ENCODE results near the gene ACVRL1.

Gene ACVRL1

DNA sequence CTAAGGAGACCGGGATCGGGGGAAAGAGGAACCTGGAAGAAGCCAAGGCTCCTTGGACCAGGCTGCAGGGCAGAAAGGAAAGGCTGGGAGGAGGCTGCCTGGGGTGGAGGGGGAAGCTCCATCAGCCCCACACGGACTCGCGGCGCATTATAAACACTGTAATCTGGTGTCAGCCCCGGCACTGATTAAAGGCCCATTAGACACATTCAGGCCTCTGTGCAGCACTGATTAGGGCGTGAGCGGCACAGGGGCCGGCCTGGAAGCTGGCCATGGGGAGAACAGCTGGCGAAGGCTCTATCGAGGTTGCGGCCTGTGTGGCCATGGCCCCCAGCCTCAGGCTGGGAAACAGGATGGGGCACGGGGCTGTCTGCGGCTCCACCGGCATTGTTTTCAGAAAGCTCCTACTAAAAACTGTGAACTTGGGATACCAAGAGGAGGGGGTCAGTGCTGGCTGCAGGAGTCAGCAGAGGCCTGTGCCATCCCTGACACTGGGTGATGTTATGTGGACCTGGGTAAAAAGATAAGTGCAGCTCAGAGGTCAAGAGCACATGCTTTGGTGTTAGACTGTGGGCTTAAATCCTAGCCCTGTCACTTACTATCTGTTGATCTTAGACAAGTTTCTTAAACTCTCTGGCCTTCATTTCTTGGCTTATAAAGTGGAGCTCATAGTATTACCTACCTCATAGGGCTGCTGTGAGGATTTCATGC, 10.6 kb downstream of the ACVRL1 start:
- DNase-seq: no peak

DNA sequence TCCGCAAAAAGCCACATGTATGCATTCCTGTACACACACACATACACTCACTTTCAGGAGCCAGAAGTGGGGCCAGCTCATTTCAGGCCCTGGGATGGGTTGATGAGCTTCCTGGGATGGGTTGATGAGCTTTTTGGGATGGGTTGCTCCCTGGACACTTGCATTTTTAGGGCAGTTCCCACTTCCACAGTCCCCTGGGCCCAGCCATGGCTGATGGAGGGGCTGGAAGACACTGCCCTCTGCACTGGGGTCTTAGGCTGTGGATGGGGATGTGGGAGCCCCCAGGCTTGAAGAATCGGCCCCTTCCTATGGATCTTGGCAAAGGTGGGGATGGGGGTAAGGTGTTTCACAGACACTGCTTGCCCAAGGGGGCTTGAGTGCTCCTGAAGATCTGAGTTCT, 12.7 kb downstream of the ACVRL1 start:
- no peak for DNase-seq

DNA sequence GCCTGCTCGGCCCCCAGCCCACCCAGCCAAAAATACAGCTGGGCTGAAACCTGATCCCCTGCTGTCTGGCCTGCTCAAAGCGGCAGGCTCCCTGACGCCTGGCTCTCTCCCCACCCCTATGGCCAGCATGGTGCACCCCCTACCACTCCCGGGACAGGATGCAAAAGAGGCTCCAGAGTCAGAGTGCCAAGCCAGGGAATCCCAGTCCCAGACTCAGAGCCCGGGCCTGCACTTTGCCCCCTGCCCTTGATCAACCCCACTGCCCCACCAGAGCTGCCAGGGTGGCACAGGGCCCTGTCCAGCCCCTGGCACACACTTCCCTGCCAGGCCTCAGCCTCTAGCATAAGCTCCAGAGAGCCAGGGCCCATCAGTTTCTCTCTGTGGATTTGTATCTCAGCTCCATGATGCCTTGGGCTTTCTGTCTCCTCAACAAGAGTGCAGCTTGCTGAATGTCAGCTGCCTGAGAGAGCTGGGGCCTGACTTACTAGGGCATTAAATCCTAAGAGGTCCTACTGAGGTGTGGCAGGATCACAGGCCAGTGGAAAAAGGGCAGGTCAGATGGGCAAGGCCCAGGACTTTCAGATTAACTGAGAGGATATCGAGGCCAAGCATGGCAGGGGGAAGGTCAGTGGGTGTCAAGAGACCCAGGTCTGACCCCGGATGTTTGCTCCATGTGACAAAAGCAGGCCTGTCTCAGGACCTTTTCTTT, 13.9 kb downstream of the ACVRL1 start:
- DNase-seq: no peak

DNA sequence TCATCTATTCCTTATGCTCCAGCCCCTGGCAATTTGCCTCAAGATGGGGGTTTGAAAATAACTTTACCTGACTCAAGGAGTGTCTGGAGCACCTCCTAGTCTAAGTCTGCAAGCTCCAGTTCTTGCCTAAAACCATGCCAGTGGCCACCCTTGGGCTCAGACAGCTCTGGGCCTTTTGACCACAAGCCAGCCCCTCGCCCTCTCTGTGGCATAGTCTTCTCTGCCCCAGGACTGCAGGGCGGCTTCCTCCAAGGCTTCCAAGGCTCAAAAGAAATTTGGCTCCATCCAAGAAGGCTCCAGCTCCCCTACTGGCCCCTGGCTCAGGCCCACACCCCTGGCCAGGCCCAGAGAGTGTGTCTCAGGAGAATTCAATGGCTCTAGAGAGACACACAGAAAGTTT, 14.8 kb downstream of the ACVRL1 start:
- DNase-seq: no peak

DNA sequence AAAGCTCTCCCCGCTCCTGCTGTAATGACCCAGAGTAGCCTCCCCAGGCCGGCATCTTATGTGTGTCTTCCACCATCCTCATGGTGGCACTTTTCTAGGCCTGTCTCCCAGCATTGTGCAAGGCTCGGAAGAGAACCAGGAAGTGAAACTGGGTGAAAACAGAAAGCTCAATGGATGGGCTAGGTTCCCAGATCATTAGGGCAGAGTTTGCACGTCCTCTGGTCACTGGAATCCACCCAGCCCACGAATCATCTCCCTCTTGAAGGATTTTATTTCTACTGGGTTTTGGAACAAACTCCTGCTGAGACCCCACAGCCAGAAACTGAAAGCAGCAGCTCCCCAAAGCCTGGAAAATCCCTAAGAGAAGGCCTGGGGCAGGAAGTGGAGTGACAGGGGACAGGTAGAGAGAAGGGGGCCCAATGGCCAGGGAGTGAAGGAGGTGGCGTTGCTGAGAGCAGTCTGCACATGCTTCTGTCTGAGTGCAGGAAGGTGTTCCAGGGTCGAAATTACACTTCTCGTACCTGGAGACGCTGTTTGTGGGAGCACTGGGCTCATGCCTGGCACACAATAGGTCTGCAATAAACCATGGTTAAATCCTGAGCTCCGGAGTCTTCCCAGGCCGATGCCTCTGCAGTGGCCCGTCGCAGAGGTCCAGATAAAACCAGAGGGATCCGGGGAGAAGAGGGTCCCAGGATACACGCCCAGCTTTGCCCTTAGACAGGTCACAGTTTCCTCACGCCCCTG, 15.6 kb downstream of the ACVRL1 start:
- DNase-seq: no peak

DNA sequence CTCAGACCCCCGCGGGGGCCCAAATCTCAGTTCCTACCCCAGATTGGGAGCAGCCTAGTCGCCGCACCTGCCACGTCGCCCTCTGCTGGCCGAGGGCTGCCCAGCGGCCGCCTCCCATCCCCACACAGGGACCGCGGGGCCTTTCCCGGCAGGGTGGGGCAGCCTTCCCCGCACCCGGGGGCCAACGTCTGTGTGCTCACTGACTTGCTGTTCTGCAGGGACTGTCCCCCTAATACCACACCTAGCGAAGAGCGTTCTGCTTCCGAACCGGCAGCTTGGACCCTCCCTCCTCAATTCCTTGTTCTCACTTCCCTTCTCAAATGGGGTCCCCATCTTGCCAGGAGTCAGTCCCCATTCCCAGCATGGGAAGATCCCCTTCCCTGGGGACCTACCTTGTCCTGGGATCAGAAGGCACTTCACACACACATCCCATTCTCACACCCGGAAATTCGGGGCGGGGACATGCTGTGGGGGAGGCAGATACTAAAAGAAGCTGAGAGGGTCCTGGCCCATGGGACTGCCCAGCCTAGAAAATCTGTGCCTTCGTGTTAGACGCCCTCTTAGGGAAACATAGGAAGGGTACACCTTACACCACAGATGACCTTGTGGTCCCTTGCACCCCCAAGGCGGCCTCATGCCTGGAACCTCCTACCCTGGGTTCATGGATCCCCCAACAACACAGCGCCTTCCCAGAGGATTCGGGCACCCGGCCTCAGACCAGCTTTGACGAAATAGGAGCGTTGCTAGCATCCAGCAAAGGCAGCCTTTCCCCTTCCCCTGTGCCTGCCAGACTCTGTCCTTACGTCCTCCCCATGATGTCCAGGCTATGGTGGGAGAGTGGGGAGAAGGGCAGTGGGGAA, 16.4 kb downstream of the ACVRL1 start:
- no peak for DNase-seq

DNA sequence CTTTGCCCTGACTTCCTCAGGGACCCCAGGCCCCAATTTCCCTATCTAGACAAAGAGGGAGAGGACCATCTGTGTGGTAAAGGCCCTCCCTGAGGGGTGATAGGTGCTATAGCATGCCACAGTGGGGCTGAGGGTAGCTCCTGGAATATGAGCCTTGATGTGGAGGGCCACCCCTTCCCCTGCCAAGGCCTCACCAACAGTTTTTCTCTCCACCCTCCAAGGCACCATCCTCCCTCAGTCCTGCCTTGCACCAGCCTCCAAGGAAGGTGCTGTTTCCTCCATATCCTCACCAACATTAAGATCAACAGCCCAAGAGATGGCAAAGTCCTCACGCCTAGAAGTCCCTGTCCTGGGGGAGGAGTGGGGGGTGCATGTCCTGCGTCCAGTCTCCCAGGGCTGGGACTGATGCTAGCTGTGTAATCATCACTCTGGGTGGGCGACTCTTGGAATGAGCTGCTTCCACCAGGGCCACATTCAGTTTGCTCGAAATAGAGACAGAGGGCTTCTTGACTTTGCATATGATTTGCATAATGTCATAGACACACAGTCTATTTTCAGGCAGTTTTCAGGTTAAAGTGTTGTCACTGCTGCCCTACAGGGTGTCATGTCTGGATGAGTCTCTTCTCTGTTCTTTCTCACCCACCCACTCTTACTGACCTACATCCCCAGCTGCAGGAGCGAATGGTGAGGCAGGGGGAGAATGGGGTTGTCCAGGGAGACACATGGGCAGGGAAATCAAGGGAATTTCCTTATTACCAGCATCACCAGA, 17.4 kb downstream of the ACVRL1 start:
- no peak for DNase-seq

DNA sequence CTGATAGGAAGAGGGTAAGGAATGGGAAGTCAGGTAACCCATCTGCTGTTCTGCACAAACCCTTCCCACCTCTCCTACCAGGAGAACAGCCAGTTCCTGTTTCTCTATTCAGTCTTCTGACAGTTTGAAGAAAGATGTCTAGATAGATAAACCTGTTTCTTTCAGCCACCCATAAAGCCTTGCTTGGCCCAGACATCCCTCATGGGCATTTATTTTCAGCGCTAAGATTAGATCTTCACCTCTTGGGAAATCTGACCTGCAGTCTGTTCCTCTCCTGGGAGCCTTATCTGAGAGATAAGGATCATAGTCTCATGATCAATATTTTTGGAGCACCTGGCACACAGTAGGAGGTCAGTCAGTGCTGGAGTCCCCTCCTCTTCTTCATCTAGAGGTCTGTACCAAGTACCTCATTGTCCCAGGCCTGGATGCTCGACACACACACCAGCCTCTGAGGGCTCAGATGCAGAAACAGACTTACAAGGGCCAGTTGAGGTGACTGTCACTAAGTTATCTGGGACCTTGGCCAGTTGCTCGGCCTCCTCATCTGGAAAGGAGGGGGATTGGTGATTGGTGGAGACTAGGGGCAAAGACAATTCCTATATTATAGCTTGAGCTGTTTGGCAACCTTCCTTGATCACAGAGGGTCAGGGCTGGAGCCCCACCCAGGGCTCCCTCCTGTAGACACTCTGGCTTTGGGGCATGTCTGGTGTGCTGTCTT, 18.2 kb downstream of the ACVRL1 start:
- DNase-seq: no peak

DNA sequence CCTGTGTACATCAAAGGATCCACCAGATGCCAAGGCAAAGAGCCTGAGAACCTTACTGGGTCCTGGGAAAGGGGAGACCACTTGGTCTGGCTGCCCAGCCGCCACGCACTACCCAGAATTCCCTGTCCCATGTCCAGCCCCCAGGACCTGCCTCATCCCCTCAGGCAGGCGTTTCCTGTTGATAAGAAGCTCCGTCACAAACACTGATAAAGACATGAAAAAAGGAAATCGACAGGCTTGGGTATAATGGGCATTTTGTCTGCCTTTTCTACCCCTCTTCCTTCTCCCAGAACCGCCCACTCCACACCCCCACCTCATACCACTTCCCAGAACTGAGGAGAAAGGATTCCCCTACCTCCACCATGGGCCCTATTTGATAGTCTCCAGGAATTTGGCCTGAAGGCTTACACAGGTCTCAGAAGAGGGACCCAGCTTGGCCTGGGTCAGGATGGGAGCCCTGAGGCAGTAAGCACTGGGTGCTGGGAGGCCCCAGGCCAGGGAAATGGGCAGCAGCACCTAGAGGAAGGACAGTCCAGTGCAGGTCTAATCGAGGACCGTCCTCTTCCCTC, 18.8 kb downstream of the ACVRL1 start:
- DNase-seq: no peak

DNA sequence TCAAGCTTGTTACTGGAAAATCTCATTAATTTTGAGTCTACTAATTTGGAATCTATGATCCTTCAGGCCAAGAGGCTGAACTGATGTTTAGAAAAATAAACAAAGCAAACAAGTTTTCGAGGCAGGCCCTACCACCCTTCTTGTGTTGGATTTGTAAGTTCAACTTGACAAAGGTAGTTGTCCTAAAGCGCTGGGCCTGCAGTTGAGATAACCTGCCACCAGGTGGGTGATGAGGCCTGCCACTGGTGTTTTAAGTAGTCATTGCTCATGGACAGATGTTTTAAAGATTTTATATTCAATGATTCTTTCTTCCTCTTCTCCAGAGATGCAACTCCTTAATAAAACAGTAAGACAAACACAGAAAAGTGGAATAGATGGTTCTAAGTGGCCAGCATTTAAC, 19.4 kb downstream of the ACVRL1 start:
- DNase-seq: peak; percentile 9

DNA sequence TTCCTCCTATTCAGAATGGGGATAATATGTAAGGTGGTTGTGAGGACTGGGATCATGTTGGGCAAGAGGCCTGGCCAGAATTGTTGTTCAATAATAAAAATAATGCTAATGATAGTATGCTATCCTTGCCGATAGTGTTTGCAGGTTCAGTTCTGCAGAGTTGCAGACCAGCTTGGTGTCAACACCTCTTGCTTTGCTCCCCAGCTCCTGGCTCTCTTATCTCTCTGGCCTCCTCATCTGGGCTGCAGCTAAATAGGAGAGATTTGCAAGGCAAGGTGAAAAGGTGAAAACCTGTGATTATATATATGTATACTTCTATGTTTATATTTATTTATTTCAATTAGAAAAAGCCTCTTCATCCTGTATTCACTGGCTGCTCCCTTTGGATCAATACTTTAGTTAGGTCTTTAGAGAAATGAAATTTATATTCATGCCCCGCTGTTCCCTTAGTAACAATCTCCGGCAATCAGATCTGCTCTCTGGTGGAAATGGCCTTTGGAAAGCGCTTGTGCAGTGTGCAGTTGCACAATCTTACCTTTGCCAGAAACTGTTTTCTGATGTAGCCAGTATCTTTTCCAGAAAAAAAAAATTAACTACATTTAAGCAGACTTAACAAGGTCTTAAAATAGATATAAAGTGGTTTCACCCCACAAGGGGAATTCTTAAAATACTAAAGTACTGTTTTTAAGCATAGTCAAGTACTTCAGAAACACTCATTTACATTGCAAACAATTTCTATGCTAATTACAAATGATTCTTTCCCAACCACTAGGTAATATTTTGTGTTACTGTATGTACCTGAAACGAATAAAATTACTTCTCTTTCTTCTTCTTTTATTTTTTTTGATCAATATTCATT, 25.1 kb downstream of the ACVRL1 start:
- DNase-seq: no peak

DNA sequence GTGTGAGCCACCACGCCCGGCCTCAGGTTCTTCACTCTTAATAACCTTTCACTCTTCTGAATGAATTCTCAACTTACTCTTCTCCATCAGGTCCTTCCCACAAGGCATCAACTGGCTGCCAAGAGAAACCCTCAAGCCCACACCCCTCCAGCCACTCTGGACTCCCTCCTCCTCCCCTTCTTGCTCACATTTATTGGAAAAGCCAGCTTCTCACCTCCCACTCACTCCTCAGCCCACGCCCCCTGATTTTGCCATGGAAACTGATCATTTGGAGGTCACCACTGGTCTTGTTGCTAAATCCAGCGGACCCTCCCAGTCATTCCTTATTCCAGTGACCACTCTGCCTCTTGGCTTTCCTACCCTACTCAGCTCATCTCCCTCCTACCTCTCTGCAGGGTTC, 26.8 kb downstream of the ACVRL1 start:
- DNase-seq: no peak

DNA sequence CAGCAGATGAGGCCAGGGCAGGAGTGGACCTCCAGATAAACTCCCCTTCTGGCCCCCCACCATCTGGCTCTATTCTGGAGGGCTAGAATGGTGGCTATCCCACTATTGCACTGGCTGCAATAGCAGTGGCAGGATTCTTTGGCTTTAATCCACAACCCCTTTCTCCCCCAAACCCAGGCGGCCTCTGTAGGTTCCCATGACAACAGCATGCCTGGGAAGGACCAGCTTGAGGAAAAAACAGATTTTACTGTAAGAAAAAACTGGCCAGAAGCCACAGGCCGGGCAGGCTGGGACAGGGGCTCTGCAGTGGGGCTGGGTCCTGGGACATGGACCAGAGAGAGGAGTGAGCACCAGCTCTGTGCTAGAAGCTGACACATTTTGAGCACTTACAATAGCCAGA, 30.6 kb downstream of the ACVRL1 start:
- no peak for DNase-seq

DNA sequence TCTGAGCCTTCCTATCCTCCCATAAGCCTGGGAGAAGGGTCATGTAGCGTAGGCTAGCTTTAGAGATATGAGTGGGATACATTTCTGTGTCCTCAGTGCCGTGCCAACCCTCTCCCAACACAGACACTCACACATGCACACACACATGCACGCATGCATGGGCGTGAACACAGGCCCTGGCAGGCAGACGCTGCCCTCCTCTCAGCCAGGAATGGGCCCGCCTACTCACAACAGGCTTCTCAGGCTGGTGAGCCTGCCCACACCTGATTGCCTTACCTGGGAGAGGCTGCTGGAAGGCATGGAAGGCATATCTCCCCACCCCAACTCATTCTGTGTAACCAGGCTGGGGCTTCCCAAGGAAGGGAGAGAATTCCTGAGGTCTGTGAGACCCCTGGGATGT, 31.4 kb downstream of the ACVRL1 start:
- no peak for DNase-seq

DNA sequence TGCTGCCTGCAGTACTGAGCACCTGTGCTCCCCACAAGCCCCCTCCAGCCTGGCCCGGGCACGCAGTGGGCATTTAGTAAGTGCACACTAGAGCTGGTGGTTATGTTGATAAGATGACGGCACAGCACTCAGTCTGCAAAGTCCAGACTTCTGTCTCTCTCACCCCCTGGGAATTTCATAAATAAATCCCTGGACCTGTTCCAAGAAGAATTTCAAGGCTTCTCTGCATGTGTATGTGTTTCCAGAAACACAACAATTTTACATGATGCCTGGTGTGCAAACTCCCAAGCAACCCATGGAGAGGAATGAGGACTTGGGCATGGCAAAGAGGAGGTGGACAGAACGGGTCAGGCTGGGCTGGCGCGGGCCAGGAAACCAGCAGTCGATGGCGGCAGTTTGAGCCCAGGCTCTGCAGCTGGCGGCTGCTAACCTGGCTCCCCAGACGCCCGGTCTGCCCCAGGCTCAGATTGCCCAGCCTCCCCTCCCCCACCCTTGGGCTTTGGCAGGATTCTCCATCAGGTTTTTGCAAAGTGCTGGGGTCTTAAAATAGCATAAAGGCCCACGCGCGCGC, 33.8 kb downstream of the ACVRL1 start:
- DNase-seq: no peak

DNA sequence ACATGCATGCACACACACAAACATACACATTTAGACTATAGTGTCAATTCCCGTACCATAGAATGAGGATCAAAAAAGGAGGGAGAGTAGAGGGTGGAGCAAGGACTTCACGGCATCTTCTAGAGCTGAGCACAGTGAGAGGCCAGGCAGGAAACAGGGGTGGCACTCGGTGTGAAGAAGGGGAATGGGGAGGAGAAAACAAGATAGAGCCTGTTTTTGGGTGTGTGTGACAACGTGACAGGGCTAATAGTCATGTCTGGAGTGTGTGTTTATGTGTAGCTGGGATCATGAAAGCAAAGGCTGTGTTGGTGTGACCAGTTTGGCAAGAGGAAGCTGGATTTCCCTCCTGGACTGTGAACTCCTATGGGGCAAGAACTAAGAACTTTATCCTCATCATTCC, 34.3 kb downstream of the ACVRL1 start:
- no peak for DNase-seq

DNA sequence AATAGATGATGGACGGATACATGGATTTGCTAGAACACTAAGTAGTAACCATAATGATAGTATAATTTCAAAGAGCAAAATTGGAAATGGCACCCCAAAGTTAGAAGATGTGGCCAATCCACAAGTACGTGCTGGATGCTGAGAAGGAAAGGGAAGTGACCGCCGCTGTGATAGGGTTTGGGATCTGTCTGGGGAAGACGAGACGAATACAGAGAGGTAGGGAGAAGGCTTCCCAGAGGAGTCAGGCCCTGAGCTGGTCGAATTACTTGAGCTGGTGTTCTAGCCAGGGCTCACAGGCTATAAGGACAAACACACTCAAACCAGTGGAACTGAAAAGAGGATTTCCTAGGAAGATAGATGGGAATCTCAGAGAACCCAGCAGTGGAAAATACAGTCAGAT, 34.8 kb downstream of the ACVRL1 start:
- DNase-seq: no peak

DNA sequence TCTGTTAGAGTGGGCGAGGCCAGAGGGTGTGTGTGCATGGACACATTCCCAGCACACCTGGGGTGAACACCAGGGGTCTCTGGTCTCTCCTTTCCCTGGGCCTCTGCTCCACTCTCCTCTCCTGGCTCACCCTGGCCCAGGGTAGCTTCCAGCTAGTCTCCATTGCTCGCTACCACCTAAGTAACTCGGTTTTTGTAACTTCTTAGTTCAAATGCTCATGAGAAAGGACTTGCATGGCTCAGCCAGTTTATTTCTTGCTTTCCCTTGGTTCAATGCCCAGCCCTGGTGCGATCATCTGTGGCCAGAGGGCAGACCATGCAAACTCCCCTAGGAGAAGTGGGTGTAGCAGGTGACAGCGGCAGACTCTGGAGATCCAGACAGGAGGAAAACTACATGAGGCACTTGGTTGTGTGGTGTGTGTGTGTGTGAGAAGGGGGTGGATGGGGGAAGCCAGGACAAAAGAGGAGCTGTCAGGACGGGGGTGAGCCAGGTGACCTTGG, 35.2 kb downstream of the ACVRL1 start:
- DNase-seq: no peak

DNA sequence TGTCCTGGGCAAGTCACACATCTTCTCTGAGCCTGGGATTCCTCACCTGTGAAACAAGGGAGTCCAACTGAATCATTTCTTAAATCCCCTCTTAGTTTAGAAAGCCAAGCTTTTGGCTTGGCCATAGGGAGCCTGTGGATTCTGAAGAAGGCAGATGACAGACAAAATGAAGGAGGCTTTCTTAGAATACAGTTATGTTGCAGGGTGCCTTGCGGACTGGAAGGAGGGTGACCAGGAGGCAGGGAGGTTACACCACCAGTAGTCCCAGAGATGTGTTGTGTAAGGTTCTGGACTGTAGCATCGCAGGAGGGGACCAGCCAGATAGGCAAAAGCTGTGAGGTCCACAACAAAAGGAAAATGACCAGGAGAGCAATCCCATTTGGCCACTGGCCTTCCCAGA, 36.0 kb downstream of the ACVRL1 start:
- DNase-seq: no peak

All from NK-92 treated with Interleukin-12 subunit alpha and Interleukin-12 subunit beta, amount 100 ng/mL, for 24 hours (cell line).